ENCODE measurements around the gene UBAP2. TPM values are rescaled to one million over a fixed set of nuclear protein-coding genes. Genes with fewer than 3 reads are reported as not detected.
"Not testable (repeated sequence)": the region's sequence is repeated elsewhere in the genome, so short reads cannot be mapped to it uniquely, and the experiment has no call there.

The UBAP2 gene
- total RNA-seq, 1 donor from 2014 or later: 21.5 TPM

DNA sequence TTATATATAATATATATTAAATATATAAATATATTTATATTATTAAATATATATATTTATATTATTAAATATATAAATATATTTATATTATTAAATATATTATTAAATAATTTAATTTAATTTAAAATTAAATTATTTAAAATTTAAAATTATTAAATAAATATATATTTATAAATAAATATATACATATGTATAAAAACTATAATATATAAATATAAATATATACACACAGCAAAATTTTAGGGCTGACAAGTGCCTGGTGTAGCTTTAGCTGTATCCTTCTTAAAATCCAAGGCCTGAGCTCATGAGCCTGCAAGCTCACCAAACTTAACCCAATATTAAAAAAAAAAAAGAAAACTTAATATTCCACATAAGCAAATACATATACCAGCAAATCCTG, 53.2 kb downstream of the UBAP2 start:
- no peak for DNase-seq (ENCODE audit: low spot score)
- intact Hi-C loops (cut with DNase I): no loop called here

DNA sequence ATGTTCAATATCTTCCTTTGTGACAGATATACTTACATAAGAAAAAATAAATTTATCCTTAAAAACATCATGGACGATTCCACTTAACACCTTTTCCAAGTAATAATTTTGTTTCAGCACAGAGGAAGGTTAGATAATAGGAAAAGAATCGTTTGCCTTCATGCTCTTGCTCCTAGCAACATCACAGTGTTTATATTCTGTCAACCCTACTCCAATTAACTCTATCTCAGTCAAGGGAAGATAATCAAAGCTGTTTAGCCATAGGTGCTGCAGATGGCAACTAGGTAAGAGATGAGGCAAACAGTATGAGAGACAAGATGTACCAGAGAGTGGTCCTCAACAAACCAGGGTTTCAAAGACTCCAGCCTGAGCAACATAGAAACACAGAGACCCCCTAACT, 55.6 kb downstream of the UBAP2 start:
- no peak for DNase-seq (ENCODE audit: low spot score)
- intact Hi-C loops (cut with DNase I): no loop called here

DNA sequence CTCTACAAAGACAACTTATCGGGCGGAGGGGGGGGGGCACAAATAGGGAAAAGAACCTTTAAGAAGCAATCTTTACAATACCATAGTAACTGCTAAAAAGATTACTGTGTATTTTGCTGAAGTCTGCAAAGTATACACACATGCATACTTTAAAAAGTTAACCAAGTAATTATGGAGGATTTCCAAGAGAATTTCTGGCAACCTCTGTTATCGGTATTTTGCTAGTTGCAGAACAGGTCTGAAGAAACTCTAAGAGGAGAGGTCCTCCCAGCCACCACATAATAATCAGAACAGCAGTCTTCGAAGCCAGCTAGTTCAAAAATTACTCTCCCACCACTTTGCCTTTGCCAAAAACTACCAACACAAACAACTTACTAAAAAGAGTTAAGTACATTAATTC, 56.1 kb downstream of the UBAP2 start:
- intact Hi-C loops (cut with DNase I): no loop called here
- no peak for DNase-seq (ENCODE audit: low spot score)

DNA sequence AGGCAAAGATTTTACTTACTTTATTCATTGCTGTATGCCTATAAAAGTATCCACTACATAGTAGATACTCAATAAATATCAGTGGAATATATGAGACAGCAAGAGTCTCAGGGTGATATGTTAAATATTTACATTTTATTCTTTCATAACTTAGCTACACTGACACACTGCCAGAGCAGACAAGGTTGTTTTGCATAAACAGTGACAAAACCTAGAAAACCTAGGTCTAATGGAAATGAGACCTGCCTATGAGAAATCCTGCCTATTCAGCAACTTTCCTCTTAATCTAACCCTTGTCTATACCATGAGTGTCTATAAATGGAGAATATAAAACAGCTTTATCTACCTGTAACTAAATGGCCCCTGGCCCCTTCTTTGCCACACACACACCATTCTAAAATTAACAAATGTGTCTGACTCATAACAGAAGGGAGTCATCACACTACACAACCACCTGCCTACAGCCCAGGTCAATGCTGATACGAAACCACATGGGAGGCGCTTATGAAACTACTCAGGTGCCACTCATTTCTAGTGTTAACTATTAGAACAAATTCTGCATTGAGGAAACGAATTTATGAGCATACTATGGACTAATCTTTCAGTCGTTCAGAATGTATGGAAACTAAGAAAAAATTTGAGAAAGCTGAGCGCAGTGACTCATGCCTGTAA, 60.3 kb downstream of the UBAP2 start:
- DNase-seq (ENCODE audit: low spot score): no peak
- intact Hi-C loops (cut with DNase I): no loop called here

DNA sequence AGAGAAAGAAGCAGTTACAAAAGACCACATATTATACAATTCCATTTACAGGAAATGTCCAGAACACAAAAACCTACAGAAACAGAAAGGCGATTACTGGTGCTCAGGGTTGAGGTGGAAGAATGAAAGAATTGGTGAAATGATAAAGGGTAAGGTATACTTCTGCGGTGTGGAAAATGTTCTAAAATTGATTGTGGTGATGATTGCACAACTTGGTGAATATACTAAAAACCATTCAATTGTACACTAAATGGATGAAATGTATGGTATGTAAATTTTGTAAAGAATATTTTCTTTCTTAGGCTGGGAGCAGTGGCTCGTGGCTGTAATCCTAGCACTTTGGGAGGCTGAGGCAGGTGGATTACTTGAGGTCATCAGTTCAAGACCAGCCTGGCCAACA, 72.3 kb downstream of the UBAP2 start:
- intact Hi-C loops (cut with DNase I): no loop called here

DNA sequence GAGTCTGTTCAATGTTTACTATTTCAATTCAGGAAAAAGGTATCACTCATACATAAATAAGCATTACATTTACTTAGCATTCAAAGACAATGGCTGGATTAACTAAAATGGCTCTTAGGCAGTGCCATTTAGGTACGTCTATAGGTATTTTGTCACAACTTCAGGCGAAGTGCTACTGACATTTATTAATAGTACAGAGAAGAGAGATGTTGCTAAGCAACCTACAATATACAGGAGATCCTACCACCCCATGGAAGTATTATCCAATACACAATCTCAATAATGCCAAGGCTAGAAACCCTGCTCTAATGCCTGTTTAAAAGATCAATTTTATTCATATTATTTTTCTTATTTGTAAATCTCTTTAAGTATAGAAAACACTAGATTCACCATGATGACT, 76.0 kb downstream of the UBAP2 start:
- intact Hi-C loops (cut with DNase I): no loop called here
- DNase-seq (ENCODE audit: low spot score): no peak

More for the DNA sequence above, 72.3 kb downstream of the UBAP2 start:
- DNase-seq (ENCODE audit: low spot score): no peak

DNA sequence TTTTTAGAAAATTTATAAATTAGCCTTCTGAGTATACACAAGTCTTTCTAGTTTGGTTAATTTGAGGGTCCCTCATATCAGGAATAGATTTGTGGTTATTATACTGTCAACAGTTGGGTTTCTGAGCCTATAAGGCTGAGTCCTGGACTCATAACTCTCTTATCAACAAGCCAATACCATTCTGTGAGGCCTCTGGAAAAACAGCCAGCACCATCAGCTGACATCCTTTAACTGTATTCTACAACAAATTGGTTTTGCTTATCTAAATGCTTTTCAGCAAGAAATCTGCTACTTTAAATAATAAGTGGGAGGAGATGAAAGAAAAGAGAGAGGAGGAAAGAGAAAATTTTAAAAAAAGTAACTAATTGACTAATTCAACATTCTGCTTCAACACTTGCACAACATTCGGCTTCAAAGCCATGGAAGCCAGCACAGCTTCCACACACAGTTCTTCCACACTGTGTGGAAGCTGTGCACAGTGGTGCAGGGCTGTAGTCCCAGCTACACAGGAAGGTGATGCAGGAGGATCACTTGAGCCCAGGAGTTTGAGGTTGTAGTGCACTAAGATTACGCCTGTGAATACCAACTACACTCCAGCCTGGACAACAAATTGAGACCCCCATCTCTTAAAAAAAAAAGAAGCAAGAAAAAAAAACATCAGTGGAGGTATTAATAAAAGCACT, 84.5 kb downstream of the UBAP2 start:
- DNase-seq (ENCODE audit: low spot score): no peak
- intact Hi-C loops (cut with DNase I): no loop called here

DNA sequence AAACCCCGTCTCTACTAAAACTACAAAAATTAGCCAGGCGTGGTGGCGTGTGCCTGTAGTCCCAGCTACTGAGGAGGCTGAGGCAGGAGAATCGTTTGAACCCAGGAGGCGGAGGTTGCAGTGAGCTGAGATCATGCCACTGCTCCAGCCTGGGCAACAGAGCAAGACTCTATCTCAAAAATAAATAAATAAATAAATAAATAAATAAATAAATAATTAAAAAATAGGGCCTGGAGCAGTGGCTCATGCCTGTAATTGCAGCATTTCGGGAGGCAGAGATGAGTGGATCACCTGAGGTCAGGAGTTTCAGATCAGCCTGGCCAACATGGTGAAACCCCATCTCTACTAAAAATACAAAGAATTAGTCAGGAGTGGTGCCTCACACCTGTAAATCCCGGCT, 86.2 kb downstream of the UBAP2 start:
- DNase-seq (ENCODE audit: low spot score); intact Hi-C loops (cut with DNase I): not testable (repeated sequence)

DNA sequence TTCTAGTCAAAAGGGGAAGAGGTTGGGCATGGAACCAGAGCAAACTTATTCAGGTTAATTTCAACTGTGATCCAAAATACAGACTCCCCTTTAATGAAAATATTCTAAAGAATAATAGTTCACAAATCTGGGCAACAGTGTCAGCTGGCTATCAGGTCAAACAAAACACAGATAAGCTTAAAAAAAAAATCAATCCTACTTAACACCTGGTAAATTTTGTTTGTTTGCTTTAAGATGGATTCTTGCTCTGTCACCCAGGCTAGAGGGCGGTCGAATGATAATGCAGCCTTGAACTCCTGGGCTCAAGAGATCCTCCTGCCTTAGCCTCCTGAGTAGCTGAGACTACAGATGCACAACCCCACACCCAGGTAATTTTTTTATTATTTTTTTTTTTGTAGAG, 89.0 kb downstream of the UBAP2 start:
- intact Hi-C loops (cut with DNase I): no loop called here

DNA sequence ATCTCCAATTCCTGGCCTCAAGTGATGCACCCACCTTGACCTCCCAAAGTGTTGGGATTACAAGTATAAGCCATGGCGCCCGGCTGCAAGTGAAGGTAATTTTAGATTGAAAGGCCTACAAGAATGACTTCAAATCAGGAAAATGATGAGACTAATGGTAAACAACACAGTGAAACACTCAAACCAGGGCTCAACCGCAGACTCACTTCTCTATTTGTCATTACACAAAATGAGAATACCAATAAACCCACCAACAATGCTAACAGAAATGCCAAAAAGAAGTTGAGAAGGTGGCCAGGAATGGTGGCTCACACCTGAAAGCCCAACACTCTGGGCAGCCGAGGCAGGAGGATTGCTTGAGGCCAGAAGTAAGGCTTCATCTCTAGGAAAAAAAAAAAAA, 92.1 kb downstream of the UBAP2 start:
- DNase-seq (ENCODE audit: low spot score): no peak

More for the DNA sequence above, 89.0 kb downstream of the UBAP2 start:
- no peak for DNase-seq (ENCODE audit: low spot score)

DNA sequence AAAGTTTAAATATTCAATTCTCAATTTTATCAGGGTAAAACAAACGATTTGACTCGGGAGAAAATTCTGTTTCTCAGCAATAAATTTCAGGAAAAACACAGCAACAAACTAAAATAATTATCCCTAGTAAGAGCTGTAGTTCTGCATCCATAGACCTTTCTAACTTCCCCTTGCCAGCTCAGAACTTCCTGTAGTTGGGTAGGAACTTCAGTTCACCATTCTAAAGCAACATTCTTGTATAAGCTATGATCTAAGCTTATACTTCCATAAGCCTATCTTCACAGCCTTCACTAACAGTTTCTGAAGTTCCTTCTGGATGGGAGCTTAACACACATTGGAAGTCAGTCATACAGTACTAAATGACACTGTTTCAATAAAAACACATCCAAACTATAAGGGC, 96.6 kb downstream of the UBAP2 start:
- intact Hi-C loops (cut with DNase I): no loop called here

More for the DNA sequence above, 92.1 kb downstream of the UBAP2 start:
- intact Hi-C loops (cut with DNase I): no loop called here

DNA sequence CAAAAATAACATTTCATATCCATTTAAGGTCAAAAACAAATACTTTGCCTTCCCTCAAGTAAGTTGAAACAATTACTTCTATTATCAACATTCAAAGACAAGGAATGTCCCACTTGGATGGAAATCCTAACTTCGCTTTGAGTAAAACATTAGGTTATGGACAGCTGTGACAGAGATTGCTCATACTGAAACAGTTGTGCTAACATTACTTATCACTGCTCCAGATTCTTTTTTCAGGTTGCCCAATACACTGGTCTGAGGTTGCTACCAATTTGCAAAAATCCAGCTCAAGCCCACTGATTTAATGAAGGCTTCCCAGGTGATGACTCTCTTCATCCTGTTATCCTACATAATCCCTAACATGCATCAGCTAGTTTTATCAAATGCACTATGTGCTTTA, 98.3 kb downstream of the UBAP2 start:
- no peak for DNase-seq (ENCODE audit: low spot score)
- intact Hi-C loops (cut with DNase I): no loop called here

More for the DNA sequence above, 96.6 kb downstream of the UBAP2 start:
- DNase-seq (ENCODE audit: low spot score): no peak

DNA sequence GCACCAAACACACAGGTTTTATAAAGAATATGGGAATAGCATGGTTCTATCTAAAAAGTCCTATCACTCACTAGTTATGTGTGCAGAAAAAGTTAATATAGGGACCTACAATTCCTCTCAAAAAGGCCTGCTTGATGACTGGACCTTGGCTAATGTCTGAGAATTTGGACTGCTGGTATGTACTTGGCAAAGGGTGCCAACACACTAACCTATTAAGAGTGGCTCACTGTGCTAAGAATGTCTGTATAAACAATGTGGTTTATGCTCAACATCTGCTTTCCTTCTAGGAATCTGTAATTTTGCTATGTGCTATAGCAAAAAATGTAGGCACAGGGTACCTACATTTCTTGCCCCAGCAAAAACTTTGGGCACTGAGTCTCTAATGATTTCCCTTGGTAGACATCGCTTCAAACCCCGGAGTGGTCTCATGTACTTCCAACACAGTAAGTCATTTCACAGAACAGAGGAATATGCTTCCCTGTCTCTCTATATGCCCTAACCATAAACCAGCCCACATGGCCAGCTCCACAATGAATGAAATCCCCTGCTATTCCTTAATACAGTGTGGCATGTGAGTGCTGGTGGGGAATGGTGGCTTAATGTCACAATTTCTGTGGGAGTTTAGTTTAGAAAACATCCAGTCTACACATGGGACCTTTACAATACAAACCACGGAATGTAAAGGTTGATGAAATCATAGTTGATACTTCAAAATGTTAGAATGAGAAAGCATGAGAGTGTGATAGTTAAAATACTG, 101.7 kb downstream of the UBAP2 start:
- intact Hi-C loops (cut with DNase I): no loop called here
- DNase-seq (ENCODE audit: low spot score): no peak

DNA sequence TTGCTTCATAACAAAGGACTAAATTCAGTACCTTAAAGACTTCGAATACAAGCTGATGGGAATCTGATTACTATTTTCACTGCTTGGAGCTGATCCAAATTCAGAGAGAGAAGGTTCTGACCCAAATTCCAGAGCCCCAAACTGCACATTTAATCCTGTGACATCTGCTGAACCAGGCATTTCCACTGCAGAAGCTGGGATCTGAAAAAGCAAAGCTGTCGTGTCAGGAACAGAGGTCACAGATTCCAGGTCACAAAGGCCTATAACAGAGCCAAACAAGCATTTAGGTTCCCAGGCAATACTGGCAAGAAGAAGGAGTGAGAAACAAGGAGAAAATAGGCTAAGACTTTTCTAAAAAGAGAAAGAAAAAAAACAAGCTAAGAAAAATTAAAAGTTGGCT, 105.3 kb downstream of the UBAP2 start:
- intact Hi-C loops (cut with DNase I): no loop called here
- no peak for DNase-seq (ENCODE audit: low spot score)

DNA sequence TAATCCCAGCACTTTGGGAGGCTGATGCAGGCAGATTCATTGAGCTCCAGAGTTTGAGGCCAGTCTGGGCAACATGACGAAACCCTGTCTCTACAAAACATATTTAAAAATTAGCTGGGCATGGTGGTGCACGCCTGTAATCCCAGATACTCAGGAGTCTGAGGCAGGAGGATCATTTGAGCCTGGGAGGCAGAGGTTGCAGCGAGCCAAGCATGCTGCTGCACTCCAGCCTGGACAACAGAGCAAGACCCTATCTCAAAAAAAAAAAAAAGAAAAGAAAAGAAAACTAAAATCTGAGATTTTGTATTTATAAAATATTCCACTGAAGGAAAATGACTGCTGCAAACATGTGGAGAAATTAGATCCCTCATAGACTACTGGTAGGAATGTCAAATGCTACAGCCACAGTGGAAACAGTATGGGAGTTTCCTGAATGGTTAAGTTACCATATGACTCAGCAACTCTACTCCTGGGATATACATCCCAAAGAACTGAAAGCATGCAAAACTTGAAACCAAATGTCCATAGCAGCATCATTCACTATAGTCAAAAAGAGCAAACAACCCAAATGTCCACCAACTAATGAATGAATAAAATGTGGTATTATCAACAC, 106.1 kb downstream of the UBAP2 start:
- intact Hi-C loops (cut with DNase I): no loop called here
- no peak for DNase-seq (ENCODE audit: low spot score)

DNA sequence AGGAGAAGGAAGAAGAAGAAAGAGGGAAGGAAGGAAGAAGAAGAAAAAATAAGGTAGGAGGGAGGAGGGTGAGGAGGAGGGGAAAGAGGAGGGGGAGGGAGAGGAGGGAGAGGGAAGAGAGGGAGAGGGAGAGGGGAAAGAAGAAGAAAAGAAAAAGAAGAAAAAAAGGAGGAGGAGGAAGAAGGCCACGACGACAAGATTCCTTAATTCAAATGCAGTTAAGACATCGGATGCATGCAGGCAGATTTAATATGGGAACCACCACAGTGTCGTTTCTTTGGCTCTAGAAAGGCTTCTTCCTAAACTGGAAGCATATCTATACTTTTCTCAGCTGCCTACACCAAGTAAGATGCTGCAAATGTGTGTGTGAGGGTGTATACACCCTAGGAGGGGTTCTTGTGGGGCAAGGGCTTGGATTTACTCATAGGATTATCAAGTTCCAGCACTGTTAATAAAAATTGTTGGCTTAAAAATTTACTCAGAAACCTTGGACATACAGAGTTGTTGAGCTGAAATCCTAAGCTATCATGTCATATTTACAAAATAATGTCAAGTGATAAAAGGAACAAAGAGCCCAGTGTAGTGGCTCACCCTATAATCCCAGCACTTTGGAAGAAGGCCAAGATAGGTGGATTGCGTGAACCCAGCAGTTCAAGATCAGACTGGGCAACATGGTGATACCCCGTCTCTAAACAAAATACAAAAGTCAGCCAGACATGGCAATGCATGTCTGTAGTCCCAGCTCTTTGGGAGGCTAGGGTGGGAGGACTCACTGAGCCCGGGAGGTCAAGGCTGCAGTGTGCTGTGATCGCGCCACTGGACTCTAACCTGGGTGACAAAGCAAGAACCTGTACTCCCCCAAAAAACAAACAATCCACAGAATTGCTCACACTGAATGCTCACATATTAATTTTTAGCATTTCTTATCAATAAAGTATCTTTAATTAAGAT, 108.5 kb downstream of the UBAP2 start:
- DNase-seq (ENCODE audit: low spot score): no peak
- intact Hi-C loops (cut with DNase I): no loop called here

DNA sequence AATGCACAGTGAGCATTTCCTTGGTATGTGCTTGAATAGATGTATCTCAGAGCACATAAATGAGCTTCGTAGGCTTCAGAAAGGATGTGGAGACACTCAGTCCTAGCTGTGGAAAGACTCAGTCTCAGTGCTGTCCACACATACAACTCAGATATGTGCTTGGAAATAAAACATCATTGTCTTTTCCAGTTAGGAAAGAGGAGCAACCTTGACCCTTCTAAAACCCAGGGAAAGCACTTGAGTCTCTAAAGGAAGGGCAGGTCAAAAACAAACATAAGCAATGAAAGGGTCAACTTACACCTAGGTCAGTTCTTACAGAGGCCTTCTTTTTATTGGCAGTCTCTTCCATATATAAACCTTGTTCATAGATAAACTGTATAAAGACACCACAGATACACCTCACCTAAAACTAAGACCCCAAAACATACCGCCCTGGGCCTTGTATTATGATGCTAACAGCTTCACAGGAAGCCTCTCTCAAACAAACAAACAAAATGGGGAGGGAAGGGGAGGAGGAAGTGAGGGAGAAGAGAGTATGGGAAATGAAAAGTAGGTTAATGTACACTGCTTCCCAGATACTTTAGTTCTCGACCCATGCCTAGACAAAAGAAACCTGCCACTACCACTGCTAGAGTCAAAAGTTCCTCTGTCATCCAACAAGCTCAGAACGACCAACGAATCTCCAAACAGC, 114.4 kb downstream of the UBAP2 start:
- DNase-seq (ENCODE audit: low spot score): no peak
- intact Hi-C loops (cut with DNase I): no loop called here

DNA sequence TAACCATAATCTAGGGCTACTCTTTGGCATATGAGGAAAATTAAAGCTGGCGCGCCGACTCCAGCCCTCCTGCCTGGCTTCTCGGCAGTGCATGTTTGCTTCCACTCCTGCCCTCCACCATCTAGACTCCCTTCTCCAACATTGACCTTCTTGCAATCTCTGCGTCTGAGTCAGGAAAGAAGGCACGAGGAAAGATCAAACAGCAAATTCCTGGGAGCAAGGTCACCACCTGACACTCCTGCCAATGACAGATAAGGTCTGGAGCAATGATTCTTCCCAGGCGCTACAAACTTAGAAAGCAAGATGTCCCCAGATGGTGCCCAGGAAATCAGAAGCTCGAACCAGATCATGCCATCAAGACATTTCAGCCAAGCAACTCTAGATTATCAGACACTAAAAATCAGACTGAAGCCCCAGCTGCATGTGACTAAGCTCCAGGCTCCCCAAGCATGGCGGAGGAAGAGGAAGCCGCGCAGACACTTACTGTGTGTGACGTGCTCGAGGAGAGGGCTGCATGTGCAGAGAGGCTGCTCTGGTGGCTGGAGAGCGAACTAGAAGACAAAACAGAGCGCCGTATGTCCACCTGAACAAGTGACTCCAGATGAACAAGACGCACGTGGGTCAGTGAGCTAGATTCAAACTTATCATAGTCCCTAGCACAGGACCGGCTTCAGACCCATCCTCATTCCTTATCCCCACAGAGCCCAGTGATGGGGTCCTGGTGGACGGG, 116.4 kb downstream of the UBAP2 start:
- intact Hi-C loops (cut with DNase I): no loop called here
- no peak for DNase-seq (ENCODE audit: low spot score)

All from cardiac septum (tissue), 1 donor.